Right lung (tissue), 5 donors: ENCODE data around the gene PAOX. TPM values are rescaled to one million over a fixed set of nuclear protein-coding genes. Genes with fewer than 3 reads are reported as not detected.

ENCODE experiments used
- DNase-seq, 2 donors: peaks; one replicate each; pipeline ENCODE4 v3.0.0-alpha.2; 2013
- polyA plus RNA-seq, 5 donors: library from polyadenylated mRNA; unstranded; fragments of 120-200 nt; gene quantifications; one replicate each; pipeline versions ENCODE4 v1.2.1 to v1.2.3, GENCODE V29; 2013; ENCODE audit warnings: inconsistent platforms in 1 of 5, low replicate concordance in 1 of 5; ENCODE audit not compliant: insufficient read length in 5 of 5, insufficient read depth in 1 of 5

Gene PAOX
- polyA plus RNA-seq, 5 donors: 3.7 to 8.5 (median 5.7) TPM

DNA sequence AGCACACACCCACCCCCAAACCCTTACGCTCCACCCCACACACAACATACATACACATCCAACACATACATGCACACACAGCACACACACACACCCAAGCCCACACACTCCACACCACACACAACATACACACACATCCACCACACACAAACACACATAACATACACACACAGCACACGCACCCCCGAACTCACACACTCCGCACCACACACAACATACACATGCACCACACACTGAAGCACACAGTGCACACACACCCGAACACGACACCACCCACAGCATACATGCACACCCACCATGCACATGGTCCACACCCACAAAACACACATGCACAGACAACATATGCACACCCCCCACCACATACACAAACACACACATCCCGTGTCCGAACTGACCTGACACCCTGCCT is 29.9 kb upstream of the PAOX start:
- no peak for DNase-seq

- no peak for DNase-seq
Observed at GRCh38 chr10:133349577-133350011, 29.5 kb upstream of the PAOX start.

GRCh38 chr10:133350283-133350949 is 28.6 kb upstream of the PAOX start:
- no peak for DNase-seq

- DNase-seq: no peak
Observed at GRCh38 chr10:133350950-133351329, 28.1 kb upstream of the PAOX start.

DNA sequence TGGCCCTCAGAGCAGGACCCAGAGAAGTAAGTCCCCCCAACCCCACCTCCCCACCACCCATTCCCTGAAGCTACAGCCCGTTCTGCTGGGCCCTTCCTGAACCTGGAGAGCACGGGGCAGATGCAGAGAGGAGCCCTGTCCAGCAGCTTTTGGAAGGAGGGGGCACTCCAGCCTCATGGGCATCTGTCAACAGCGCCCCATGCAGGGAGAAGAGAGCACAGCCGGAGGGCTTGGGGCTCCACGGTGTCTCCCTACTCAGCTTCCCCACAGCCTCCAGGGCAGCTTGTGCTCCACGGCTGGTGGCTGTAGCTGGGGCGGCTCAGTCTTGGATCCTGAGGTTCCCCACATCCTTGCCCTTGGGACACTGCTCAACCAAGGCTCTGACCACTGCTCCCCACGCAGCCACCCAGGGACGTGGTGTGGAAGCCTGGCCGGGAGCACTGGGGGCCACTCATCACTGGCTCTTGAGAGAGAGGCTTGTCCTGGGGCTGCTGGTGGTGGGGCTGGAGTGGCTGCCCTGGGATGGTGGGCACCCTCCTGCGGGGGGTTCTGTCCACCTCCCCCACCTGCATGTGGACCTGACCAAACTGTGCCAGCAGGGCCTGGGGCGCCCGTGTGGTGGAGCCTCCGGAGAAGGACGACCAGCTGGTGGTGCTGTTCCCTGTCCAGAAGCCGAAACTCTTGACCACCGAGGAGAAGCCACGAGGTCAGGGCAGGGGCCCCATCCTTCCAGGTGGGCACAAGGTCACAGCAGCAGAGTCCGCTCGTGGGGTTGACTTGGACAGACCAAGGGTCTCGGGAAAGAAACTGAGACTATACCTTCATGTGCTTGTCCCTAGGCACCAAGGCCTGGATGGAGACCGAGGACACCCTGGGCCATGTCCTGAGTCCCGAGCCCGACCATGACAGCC is 27.4 kb upstream of the PAOX start:
- DNase-seq: no peak

DNA sequence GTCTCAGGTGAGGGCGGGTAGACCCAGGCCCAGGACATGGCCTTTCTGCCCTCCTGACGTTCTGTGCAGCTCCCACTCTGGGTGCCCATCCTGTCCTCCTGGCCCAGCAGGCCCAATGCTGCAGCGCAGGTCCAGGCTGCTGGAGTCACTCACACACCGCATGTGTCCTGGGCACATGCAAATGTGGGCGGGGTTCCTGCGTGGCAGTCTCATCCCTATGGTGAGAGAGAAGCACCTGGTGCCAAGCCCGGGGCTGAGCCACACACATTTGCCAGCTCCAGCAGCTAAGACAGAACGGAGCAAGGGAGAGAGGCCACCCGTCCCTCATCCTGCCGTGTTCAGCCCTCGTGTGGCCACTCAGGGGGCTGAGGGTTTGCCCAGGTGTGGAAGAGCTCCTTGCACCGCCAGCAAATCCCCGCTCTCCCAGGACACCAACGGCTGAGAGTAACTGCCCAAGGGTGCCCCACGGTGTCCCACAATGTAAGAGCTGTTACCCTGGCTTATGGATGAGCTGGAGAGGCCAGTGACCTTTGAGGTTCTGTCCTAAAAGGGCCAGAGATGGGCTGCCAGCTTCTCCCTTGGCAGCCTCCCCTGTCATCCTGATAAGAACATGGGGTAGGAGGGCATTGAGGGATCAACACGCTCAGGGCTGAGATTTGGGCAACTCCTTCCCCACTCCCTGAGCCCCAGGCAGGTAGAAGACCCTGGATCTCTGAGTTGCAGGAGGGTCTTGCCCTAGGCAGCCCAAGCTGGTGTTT is 25.7 kb upstream of the PAOX start:
- no peak for DNase-seq

DNA sequence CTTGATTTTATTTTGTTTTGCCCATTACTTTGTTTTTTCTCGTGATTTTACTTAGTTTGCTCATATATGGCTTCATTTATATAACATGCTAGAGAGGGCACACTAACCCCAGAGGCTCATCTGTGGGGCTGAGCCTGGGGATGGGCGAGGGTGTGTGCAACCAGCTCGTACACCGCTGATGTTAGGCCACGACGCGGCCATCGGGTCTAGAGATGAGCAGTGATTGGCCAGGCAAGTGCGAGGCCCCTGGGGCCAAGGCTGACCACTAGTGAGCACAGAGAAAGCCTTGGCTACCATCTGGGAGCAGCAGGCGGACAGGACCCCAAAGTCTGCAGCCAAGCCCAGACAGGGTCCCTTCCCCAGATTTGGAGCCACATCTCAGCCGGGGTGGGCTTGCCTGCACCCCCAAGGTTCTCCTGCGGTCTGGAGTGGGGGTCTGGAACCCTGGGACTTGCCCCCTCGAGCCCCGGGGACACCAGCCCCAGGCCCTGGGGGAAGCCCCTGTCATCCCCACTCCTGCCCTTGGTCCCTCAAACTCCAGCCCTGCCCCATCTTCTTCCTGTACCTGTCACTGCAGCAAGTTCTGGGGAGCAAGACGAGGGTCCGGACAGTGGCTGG is 25.0 kb upstream of the PAOX start:
- DNase-seq: no peak

- DNase-seq: no peak
Observed at GRCh38 chr10:133354672-133355240, 24.3 kb upstream of the PAOX start.

GRCh38 chr10:133355266-133355665 is 23.8 kb upstream of the PAOX start:
- DNase-seq: no peak

- DNase-seq: no peak
Observed at GRCh38 chr10:133355991-133356390, 23.1 kb upstream of the PAOX start.

GRCh38 chr10:133356549-133357284 is 22.3 kb upstream of the PAOX start:
- no peak for DNase-seq

- DNase-seq: peak; percentile 38 to 56
Observed at GRCh38 chr10:133357285-133358161, 21.5 kb upstream of the PAOX start, which contains the start of gene FUOM. FUOM (minus strand) TSS chr10:133358019; CDS start chr10:133358007, 12 bp downstream.

DNA sequence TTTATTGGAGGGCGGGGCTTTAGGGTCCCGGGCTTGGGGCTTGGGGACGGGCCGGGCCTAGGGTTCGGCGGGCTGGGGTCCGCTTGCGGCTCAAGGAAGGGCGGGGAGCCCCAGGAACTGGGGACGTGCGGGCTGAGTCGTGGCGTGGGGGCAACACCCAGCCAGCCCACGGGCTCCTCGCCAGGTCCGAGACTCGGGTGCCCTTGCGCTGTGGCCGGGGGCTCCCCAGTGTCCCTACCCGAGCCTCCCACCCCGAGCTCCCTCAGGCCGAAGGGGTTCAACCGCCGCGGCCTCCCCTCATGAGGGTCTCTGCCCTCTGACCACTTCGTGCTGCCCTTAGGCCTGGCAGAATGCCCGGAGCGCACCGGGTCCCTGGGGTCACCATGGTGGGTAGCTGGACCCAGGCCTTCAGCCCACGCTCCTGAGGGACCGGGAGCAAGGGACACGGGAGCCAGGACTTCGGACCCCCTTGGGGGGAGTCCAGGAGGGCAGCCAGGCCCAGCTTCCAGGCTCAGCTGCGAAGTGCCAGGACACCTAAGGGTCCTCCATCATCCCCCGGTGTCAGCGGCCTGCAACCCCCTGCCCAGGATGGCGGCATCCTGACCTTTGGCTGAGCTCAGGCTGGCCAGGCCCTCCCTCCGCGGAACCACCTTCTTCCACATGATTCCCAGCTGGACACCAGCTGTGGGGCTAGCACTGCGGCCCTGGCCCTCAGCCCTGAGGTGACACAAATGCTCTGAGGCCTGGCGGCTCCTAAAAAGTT is 20.7 kb upstream of the PAOX start:
- DNase-seq: no peak

DNA sequence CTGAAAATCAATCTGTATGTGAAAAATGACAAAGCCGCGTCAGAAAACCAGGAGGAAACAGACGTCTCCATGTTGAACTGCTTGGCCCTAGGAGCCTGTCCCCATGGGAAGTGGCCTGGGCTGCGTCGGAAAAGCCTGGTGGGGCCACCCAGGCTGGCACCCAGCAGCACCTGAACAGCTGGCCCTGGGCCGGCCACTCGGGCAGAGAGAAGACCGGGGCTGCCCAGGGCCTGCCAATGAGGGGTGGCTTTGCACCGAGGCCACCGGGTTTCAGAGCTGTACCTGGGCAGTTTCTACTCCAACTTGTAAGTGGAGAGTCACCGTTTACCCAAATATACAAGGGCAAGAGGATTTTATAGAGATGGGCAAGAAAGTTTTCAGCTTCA is 20.1 kb upstream of the PAOX start:
- DNase-seq: no peak

- DNase-seq: no peak
Observed at GRCh38 chr10:133359554-133359971, 19.5 kb upstream of the PAOX start.

- no peak for DNase-seq
Observed at GRCh38 chr10:133359972-133360610, 19.0 kb upstream of the PAOX start.

DNA sequence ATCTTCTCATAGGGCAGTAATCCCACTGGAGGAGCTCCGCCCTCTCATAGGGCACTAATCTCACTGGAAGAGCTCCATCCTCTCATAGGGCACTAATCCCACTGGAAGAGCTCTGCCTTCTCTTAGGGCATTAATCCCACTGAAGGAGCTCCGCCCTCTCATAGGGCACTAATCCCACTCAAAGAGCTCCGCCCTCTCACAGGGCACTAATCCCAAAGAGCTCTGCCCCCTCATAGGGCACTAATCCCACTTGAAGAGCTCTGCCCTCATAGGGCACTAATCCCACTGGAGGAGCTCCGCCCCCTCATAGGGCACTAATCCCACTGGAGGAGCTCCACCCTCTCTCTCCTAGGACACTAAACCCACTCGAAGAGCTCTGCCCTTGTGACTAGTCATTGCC is 17.8 kb upstream of the PAOX start:
- no peak for DNase-seq

DNA sequence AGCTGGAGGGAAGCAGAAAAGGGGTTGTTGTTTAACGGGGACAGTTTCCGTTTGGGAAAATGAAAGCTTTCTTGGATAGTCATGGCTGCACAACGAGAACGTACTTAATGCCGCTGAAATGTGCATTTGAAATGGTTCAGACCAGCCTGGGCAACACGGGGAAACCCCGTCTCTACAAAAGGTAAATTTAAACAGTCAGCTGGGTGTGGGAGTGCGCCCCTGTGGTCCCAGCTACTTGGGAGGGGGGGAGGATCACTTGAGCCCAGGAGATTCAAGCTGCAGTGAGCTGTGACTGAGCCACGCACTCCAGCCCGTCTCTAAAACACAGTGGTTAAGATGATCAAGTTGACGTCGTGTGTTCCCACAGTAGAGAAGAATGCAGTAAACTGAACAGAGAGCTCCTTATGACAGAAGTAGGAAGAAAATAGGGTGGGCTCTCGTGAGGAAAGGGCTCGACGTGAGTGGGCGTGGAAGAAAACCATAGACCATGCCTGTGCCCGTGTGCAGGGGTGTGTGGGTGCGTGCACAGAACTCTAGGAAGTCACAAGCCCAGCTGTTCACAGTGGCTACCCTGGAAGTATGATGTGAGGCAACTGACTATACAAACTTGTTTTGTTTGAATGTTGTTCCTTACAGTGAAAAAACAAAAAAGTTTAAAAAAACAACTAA is 17.2 kb upstream of the PAOX start:
- DNase-seq: no peak
